ENCODE results near the gene CLNK.

- TF ChIP-seq CTCF (IDR thresholded peaks at IDR 0.05) (no peak), POLR2A (IDR thresholded peaks at IDR 0.05) (no peak), POLR2AphosphoS5 (IDR thresholded peaks at IDR 0.05) (no peak)
Observed at GRCh38 chr4:10466161-10466560, 218.4 kb downstream of the CLNK start.

Measured in transverse colon (tissue), 4 donors.